Lower leg skin (tissue), 3 donors: ENCODE results near the gene LRRC75A.

Experiments used
- CTCF ChIP-seq, 3 donors: fragments of 450-650 bp; IDR thresholded peaks; one replicate each; pipeline ENCODE4 v1.5.1; 2016; ENCODE audit warnings: antibody characterized with exemption in 3 of 3, mild to moderate bottlenecking in 3 of 3, moderate library complexity in 2 of 3
- POLR2A ChIP-seq, 2 donors: fragments of 450-650 bp; IDR thresholded peaks; one replicate each; pipeline ENCODE4 v1.6.1; 2016 to 2017; ENCODE audit warnings: antibody characterized with exemption in 2 of 2, mild to moderate bottlenecking in 1 of 2, moderate library complexity in 1 of 2

GRCh38 chr17:16467044-16467443, 24.9 kb downstream of the LRRC75A start:
- TF ChIP-seq CTCF (IDR thresholded peaks at IDR 0.05) (no peak), POLR2A (IDR thresholded peaks at IDR 0.05) (no peak)
